Esophagus mucosa (tissue), 1 donor: ENCODE measurements around the gene PI4KA. TPM values are rescaled to one million over a fixed set of nuclear protein-coding genes. Genes with fewer than 3 reads are reported as not detected.
"Not testable (repeated sequence)": the region's sequence is repeated elsewhere in the genome, so short reads cannot be mapped to it uniquely, and the experiment has no call there.

Source experiments
- ATAC-seq: fragments of 200-7000 bp; cut with Tn5 transposase; one replicate; pipeline ENCODE4 v1.9.1; 2020
- total RNA-seq: library from RNA; stranded (reverse); gene quantifications from one replicate; pipeline ENCODE4 v1.2.4, GENCODE V29; 2023
- donor health status: DM: yes; HTN: yes; CAD: no.

The PI4KA gene
- total RNA-seq: 28.5 TPM

DNA sequence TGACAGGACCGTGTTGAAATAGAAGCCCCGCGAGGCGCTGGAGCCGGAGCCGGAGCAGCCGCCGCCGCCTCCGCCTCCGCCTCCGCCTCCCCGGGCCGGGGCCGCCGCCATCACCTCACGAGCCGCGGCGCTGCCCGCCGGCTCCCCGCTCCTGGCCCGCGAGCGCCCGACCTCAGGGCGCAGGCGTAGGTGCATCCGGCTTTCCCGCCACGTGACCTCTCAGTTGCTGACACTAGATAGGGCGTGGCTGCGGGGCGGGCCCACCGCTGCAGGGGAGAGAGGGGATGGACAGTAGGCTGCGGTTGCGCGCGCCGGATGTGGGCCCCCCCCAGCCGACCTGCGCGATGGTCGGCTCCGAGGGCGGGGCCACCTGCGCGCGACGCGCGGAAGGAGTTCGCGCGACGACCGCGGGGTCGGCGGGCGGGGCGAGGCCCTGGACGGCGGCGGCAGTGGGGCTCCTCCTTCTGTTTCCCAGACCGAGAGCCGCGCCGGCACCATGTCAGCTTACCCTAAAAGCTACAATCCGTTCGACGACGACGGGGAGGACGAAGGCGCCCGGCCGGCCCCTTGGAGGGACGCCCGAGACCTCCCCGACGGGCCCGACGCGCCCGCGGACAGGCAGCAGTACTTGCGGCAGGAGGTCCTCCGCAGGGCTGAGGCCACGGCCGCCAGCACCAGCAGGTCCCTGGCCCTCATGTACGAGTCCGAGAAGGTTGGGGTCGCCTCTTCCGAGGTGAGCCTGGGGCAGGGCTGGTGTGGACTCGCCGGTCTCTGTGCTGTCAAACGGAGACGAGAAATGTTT is at the start of gene PI4KA, which contains the start of gene SNAP29:
Gene PI4KA (minus strand): TSS at position 197 of the 802 bp plus-strand sequence. CDS start 86 bp downstream, at position 111.
Gene SNAP29 (plus strand): TSS at position 393 of the 802 bp plus-strand sequence. CDS start 104 bp downstream, at position 497.
- ATAC-seq: peak; percentile 99

DNA sequence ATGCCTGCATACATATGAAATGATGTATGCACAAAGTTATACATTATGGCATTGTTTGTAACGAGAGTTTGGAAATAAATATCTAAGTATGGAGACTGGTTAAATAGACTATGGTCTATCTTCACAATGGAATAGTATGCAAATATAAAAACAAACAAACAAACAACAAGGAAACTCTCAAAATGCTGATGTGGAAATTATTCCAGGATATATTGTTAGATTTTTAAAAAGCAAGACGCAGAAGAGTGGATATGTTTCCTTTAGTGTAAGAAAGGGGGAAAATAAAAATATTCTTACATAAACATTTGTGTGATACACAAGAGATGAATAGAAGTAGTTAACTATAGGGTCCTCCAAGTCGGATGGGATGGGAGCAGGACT is 47.8 kb upstream of the PI4KA start:
- ATAC-seq: no peak

DNA sequence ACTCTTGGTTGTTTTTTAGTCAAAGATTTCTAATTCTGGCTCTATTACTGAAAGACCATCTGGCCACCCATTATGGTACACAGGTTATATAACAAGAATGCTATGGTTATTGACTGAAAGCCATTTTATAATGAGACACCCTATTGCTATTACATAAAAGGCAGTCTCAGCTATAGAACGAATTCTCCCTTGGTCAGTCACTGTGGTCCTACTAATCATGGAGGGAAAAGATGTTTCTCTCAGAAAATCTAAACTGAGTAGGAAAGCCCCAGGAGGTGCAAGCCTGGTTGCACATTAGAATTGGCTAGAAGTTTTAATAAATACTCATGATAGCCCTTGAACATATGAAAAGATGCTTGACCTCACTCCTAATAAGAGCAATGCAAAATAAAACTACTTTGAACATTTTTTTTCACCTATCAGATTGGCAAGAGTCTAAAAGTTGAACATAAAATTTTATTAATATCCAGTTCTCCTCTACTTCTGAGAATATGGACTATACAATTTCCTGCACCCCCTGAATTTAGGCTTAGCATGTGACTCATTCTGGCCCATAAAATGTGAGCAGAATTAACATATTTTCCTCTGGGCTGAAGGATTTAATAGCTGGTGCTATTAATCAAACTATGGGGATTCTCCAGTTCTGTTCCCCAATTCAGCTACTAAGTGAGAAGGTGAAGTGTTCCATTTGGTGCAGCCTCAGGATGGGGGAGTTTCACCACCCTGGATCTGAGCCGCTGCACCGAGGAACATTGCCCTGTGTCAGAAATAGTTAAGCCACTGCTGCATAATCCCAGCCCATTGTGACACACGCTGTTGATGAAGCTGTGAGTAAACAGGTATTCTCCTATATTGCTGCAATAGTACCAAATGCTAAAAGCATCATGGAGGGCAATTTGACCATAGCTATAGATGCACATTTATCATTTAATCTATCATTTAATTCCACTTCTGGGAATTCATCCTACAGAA is 47.1 kb upstream of the PI4KA start:
- ATAC-seq: peak; percentile 48

GRCh38 chr22:20904980-20905355 is 46.4 kb upstream of the PI4KA start:
- peak; percentile 34 for ATAC-seq

DNA sequence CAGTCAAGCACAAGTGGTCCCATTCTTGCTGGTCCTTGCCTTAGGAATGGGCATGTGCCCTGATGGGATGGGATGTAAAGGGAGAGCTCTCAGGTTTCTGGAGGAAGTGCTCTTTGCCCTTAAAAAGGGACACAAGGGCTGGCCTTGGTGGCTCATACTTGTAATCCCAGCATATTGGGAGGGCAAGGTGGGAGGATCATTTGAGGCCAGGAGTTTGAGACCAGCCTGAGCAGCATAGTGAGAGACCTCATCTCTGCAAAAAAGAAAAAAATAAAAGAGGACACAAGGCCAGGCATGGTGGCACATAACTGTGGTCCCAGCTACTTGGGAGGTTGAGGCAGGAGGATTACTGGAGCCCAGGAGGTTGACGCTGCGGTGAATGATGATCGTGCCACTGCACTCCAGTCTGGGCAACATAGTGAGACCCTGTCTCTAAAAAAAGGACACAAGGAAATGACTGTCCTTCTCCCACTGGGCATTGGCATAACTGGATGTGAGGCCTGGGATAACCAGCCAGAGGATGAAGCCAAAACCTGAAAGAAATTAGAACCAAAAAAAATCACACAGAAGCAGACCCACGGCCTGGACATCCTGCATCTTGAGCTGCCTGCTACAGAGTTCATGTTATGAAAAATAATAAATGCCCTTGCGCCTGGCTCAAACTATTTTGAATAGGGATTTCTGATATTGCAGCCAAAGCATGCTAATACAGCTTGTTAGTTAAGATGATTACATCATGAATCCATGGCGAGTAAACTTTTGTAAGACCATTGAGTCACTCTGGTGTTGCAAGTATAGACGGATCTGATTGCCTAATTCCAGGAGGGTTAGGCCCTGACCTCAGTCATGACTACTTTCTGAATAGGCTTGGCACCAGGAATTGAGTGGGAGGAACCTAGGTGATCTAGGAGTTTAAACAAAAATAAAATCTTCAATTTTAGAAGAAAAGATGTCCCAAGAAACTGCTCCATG is 45.7 kb upstream of the PI4KA start:
- peak; percentile 97 for ATAC-seq

DNA sequence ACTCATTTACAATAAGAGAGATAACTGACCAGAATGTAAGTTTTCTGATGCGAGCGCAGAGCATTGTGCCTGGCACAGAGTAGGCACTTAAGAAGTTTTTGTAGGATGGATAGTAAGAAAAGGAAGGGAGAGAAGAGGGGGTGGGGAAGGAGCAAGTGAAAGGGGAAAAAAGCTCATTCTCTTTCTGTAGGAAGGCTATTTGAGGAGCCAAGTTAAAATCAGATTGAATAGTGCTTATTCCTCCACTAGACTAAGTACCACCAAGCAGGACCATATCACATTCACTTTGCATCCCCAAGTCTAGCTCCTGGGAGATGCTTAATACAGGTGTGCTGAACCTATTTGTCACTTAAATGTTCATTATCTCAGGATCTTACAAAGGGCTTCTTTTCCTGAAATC is 44.5 kb upstream of the PI4KA start:
- ATAC-seq: no peak

GRCh38 chr22:20901093-20902033 is 42.8 kb upstream of the PI4KA start:
- ATAC-seq: not testable (repeated sequence)

DNA sequence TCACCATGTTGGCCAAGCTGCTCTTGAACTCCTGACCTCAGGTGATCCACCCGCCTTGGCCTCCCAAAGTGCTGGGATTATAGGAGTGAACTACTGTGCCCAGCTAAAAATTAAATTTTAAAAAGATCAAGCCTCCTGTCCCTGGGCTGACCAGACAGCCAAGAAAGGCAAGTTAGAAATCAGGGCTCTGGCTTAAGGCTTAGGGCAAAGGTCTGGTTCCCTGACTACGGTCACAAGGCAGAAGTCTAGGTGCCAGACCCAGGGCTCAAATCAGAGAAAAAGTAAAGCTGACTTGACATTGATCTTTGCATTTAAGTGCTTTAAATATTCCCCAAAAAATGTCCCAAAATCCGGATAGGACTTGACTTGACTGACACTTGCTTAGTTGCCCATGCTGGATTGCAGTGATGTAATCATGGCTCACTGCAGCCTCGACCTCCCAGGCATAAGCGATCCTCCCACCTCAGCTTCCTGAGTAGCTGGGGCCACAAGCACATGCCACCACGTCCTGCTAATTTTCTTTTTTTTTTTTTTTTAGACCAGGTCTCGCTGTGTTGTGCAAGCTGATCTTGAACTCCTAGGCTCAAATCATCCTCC is 41.3 kb upstream of the PI4KA start:
- no peak for ATAC-seq

DNA sequence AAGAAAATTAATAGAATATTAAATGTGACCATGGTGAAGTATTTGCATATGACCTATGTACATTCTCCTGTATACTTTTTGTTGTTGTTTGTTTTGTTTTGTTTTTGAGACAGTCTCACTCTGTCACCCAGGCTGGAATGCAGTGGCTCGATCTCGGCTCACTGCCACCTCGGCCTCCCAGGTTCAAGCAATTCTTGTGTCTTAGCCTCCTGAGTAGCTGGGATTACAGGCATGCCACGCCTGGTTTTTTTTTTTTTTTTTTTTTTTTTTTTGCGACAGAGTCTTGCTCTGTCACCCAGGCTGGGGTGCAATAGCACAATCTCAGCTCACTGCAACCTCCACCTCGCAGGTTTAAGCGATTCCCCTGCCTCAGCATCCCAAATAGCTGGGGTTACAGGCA is 39.1 kb upstream of the PI4KA start:
- not testable (repeated sequence) for ATAC-seq

GRCh38 chr22:20890975-20891374 is 32.4 kb upstream of the PI4KA start:
- ATAC-seq: no peak

- no peak for ATAC-seq
These were observed 31.4 kb upstream of the PI4KA start for GRCh38 chr22:20889904-20890540.

DNA sequence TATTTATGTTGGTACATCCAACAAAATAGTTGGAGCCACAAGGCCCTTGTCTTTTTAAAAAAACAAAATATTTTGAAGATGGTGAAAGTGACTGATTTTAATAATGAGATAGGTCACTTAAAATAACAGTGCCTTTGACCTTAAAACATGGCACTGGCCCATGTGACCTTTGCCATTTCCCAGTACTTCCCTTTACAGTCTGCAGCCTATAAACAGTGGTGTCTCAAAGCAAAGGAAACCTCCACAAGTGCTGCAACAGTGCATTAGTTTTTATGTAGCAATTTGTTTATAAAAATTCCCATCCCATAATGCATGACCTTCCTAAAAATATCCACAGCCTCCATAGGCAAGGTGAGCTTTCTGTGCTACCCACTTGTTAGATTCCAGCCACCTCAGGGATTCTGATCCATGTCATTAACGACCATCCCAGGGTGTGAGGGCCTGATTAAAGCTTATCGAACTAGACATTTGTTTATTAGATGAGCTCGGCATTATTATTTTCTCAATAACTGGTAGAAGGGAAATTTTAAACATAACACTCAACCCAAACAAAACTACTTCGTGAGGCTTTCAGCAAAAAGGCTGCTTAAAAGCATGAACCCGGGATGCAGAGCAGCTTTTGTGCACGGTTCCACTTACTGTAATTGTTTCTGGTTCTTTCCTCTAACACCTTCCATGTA is 30.6 kb upstream of the PI4KA start:
- no peak for ATAC-seq

DNA sequence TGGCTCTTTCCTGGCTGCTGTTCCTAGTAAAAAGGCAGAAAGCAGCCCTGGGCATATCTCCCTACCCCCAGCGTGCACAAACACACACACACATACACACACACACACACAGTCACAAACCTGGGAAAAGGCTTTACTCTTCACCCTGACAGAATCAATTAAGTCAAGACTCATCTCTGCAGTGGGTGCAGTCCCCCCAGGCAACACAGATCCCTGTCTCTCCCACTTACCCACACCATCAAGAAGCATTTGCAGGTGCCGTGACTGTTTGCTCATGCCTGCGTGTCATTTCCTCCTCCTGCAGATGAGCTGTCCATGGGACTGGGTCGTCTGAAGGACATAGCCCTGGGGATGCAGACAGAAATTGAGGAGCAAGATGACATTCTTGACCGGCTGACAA is 28.8 kb upstream of the PI4KA start:
- ATAC-seq: no peak

DNA sequence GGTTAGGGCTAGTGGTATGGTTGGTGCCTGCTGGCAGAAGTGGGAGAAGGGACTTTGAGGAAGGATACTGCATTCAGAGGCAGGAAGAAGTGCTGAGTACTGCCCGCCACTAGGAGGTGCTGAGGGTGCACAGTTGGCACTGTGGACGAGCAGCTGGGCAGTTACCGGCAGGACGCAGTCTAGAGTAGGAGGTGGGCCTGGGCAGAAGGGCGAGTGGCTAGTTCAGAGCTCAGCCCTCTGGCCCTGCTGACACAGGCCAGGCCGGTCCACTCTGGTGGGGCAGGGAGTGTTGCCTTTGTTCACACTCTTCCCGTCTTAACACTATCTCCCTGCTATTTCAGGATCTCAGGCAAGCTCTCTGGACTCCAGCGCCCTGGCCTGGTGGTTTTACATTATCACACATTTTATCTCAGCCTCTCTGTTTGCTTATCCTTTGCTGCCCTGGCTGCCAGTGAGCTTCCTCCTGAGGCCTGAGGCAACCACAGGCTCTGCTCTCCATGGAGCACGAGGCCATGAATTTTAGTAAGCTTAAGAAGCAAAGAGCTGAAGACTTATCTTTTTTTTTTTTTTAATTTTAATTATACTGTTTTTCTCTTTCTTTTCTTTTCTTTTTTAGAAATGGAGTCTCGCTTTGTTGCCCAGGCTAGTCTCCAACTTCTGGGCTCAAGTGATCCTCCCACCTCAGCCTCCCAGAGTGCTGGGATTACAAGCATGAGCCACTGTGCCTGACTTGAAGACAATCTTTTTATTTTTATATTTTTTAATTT is 27.1 kb upstream of the PI4KA start:
- ATAC-seq: peak; percentile 89

- no peak for ATAC-seq
These were observed 26.5 kb upstream of the PI4KA start for GRCh38 chr22:20885017-20885556.

DNA sequence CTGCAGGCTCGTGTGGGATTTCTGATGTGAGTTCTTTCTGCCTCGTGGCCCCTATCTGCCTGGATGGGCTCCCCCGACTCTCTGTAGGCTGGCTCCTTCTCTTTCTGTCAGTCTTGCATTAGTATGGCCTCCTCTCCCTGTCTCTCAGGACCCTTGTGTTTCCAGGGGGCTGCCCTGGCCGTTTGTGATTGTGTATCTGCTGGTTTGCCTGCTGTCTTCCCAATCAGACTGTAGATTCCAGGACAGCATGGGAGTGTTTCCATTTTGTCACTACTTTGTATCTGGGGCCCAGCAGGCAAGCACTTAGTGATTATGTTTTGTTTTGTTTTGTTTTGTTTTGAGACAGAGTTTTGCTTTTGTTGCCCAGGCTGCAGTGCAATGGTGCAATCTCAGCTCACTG is 25.8 kb upstream of the PI4KA start:
- ATAC-seq: no peak

DNA sequence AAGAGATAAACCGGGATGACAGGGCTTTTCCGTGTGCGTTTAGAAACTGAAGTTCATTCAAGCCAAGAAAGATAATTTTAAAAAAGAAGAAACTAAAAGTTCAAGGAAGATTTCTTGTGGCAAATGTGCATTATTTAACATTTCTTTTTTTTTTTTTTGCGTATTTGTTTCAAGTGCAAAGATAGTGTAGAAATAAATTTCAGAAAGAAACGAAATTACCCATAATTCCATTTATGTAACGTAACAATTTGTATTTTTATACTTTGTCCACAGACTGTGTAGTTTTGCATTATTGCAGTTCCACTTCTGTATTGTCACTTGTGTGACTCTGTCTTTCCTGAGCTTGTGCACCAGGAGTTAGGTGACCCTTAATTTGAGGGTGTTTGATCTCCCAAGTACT is 24.2 kb upstream of the PI4KA start:
- no peak for ATAC-seq
